Tibial nerve (tissue), 4 donors: Measurements from ENCODE around the gene ABLIM2. TPM values are rescaled to one million over a fixed set of nuclear protein-coding genes. Genes with fewer than 3 reads are reported as not detected.
A peak's percentile ranks its signal among the peaks of the same experiment; 100 is the strongest.

ENCODE experiments used
- DNase-seq, 2 donors: peaks; one replicate each; pipeline ENCODE4 v3.0.0-alpha.2; 2019; ENCODE audit warnings: low spot score in 2 of 2
- H3K27ac ChIP-seq, 4 donors: fragments of 200-600 bp; sonication (generic) in 3 of 4; one replicate each; pipeline ENCODE4 v1.5.1; 2017 to 2019; ENCODE audit warnings: mild to moderate bottlenecking in 1 of 4
- H3K27me3 ChIP-seq, 2 donors: fragments of 200-600 bp; sonication (generic) in 1 of 2; one replicate each; pipeline versions ENCODE4 v1.5.1 to v1.6.0; 2017 to 2019
- H3K36me3 ChIP-seq, 3 donors: fragments of 200-600 bp; sonication (generic); one replicate each; pipeline ENCODE4 v1.5.1; 2018 to 2019
- H3K4me1 ChIP-seq, 4 donors: fragments of 200-600 bp; sonication (generic) in 3 of 4; one replicate each; pipeline ENCODE4 v1.5.1; 2017 to 2019
- H3K4me3 ChIP-seq, 4 donors: fragments of 200-600 bp; sonication (generic) in 3 of 4; one replicate each; pipeline ENCODE4 v1.5.1; 2017 to 2019; ENCODE audit warnings: mild to moderate bottlenecking in 1 of 4, moderate library complexity in 1 of 4
- H3K9me3 ChIP-seq, 4 donors: fragments of 200-600 bp; sonication (generic) in 3 of 4; one replicate each; pipeline ENCODE4 v1.5.1; 2017 to 2019
- CTCF ChIP-seq, 5 experiments: fragments of 200-600 bp in 3 of 5; fragments of 450-650 bp in 2 of 5; sonication (generic) in 3 of 5; IDR thresholded peaks; one replicate each; pipeline ENCODE4 v1.5.1; 2016 to 2019; ENCODE audit warnings: antibody characterized with exemption in 5 of 5, mild to moderate bottlenecking in 3 of 5, moderate library complexity in 2 of 5
- EP300 ChIP-seq, 2 donors: sonication (generic); formaldehyde crosslinking; IDR thresholded peaks; one replicate each; pipeline ENCODE4 v1.6.1; 2017; ENCODE audit warnings: antibody characterized with exemption in 2 of 2, mild to moderate bottlenecking in 1 of 2
- POLR2A ChIP-seq, 2 donors: fragments of 450-650 bp; IDR thresholded peaks; one replicate each; pipeline ENCODE4 v1.6.1; 2017; ENCODE audit warnings: antibody characterized with exemption in 2 of 2, mild to moderate bottlenecking in 2 of 2, moderate library complexity in 2 of 2
- WGBS, 2 donors: methylation state at CpG; one replicate each; pipeline ENCODE4 v1.1.5; 2018; 5-methylcytosine and 5-hydroxymethylcytosine counted together
- total RNA-seq, 4 donors: library from RNA; depleted of rRNA; stranded (reverse); fragments of >200 nt; gene quantifications; one replicate each; pipeline ENCODE4 v1.1.0, GENCODE V29; 2016

ABLIM2 gene
- total RNA-seq, 4 donors from 2014 or later = 29.1 to 125 (median 41.7) TPM

GRCh38 chr4:8188743-8189550 is 30.3 kb upstream of the ABLIM2 start:
- Histone ChIP-seq H3K36me3 (no peaks in the 10 kb centered on the region), H3K4me1 (peaks cover 0 to 68% (median 16%) of the 10 kb centered on the region in 4 donors), H3K4me3 (no peak overlapping the region), H3K27ac (peak overlapping the region in 2 of 4 donors; percentile 63 to 84), H3K9me3 (no peaks in the 10 kb centered on the region), H3K27me3 (no peaks in the 10 kb centered on the region)
- DNase-seq = no peak
- TF ChIP-seq POLR2A (IDR thresholded peaks at IDR 0.05) (no peak), CTCF (IDR thresholded peaks at IDR 0.05) (no peak), EP300 (IDR thresholded peaks at IDR 0.05) (no peak)
- WGBS, 2 donors = 59 to 76% methylated on average over 16 to 19 of the region's 29 CpGs

DNA sequence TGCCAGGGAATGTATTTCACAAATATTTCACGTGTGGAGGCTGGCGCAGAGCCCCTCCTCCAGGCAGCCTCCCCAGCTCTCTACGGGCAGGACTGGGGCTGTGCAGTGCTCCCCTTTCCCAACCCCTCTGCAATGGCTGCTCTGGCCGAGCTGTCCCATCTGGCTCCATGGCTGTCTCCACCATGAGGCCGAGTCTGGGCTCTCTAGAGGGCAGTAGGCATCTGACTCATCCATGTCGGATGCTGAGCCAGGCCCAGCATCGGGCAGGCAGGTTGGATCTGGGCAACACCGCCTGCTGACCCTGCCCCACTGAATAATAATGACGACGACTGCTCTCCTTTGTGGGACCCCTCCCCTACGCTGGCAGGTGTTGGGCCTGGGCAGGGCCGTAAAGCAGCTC is 29.5 kb upstream of the ABLIM2 start:
- Histone ChIP-seq H3K36me3 (no peaks in the 10 kb centered on the region), H3K27me3 (no peaks in the 10 kb centered on the region), H3K27ac (no peak overlapping the region), H3K4me1 (peaks cover 0 to 76% (median 19%) of the 10 kb centered on the region in 4 donors), H3K4me3 (no peak overlapping the region), H3K9me3 (no peaks in the 10 kb centered on the region)
- 83 to 86% methylated on average over 11 to 12 of the region's 12 CpGs for WGBS, 2 donors
- no peak for TF ChIP-seq EP300 (IDR thresholded peaks at IDR 0.05)
- TF ChIP-seq POLR2A (IDR thresholded peaks at IDR 0.05) = no peak
- no peak for TF ChIP-seq CTCF (IDR thresholded peaks at IDR 0.05)
- DNase-seq = no peak

- Histone ChIP-seq H3K4me3 (no peak overlapping the region), H3K27me3 (no peaks in the 10 kb centered on the region), H3K4me1 (peaks cover 0 to 83% (median 27%) of the 10 kb centered on the region in 4 donors), H3K36me3 (no peaks in the 10 kb centered on the region), H3K9me3 (no peaks in the 10 kb centered on the region), H3K27ac (peak overlapping the region in 2 of 4 donors; percentile 77 to 82)
- TF ChIP-seq POLR2A (IDR thresholded peaks at IDR 0.05) (no peak), EP300 (IDR thresholded peaks at IDR 0.05) (no peak), CTCF (IDR thresholded peaks at IDR 0.05) (no peak)
- WGBS, 2 donors = 33 to 42% methylated on average over 9 of the region's 9 CpGs
- DNase-seq = no peak
Observed at GRCh38 chr4:8185930-8186329, 27.3 kb upstream of the ABLIM2 start.

- Histone ChIP-seq H3K27ac (peak overlapping the region in 2 of 4 donors; percentile 77 to 82), H3K9me3 (no peaks in the 10 kb centered on the region), H3K4me3 (no peak overlapping the region), H3K27me3 (no peaks in the 10 kb centered on the region), H3K4me1 (peaks cover 0 to 77% (median 24%) of the 10 kb centered on the region in 4 donors), H3K36me3 (no peaks in the 10 kb centered on the region)
- peak in 1 of 2 donors; percentile 64 for DNase-seq
- peak in 1 of 2 donors; percentile 77 for TF ChIP-seq EP300 (IDR thresholded peaks at IDR 0.05)
- TF ChIP-seq CTCF (IDR thresholded peaks at IDR 0.05) = no peak
- WGBS, 2 donors = 47 to 53% methylated on average over 9 of the region's 9 CpGs
Observed at GRCh38 chr4:8185295-8185694, 26.7 kb upstream of the ABLIM2 start.

- Histone ChIP-seq H3K9me3 (no peaks in the 10 kb centered on the region), H3K27me3 (no peaks in the 10 kb centered on the region), H3K4me1 (peaks cover 0 to 65% (median 20%) of the 10 kb centered on the region in 4 donors), H3K36me3 (no peaks in the 10 kb centered on the region), H3K4me3 (no peak overlapping the region), H3K27ac (peak overlapping the region in 3 of 4 donors; percentile 37 to 77 (median 65))
- no peak for DNase-seq
- TF ChIP-seq CTCF (IDR thresholded peaks at IDR 0.05) = no peak
- TF ChIP-seq POLR2A (IDR thresholded peaks at IDR 0.05) = no peak
- TF ChIP-seq EP300 (IDR thresholded peaks at IDR 0.05) = no peak
- WGBS, 2 donors = 75% methylated on average over 4 of the region's 4 CpGs
Observed at GRCh38 chr4:8184061-8184460, 25.4 kb upstream of the ABLIM2 start.
